CD4-positive, alpha-beta T cell treated with Interleukin-10 for 1 hour (primary cell): Measurements from ENCODE around the gene LTBP2.

Source experiments
- DNase-seq: peaks from one replicate; pipeline ENCODE4 v3.0.0-alpha.2; 2020

LTBP2 gene

DNA sequence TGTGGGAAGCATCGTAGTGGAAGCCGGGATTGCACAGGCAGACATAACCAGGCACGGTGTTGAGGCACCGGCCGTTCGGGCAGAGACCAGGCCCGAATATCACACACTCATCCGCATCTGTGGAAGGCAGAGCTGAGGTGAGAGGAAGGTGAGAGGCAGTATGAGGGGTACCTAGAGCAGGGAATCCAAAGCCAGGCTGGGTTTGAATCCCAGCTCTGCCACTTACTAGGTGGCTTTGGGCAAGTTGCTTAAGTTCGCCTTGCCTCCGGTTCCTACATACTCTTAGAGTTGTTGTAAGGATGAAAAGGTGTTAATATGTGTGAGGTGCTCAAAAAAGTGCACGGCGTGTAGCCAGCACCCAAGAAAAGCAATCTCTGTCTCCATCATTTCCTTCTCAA is 108.1 kb downstream of the LTBP2 start:
- no peak for DNase-seq

- DNase-seq = no peak
Observed at GRCh38 chr14:74503291-74503937, 108.6 kb downstream of the LTBP2 start.

- DNase-seq = no peak
Observed at GRCh38 chr14:74502236-74503019, 109.6 kb downstream of the LTBP2 start.

- DNase-seq = no peak
Observed at GRCh38 chr14:74501691-74502090, 110.3 kb downstream of the LTBP2 start.

GRCh38 chr14:74501135-74501614 is 110.9 kb downstream of the LTBP2 start:
- no peak for DNase-seq

DNA sequence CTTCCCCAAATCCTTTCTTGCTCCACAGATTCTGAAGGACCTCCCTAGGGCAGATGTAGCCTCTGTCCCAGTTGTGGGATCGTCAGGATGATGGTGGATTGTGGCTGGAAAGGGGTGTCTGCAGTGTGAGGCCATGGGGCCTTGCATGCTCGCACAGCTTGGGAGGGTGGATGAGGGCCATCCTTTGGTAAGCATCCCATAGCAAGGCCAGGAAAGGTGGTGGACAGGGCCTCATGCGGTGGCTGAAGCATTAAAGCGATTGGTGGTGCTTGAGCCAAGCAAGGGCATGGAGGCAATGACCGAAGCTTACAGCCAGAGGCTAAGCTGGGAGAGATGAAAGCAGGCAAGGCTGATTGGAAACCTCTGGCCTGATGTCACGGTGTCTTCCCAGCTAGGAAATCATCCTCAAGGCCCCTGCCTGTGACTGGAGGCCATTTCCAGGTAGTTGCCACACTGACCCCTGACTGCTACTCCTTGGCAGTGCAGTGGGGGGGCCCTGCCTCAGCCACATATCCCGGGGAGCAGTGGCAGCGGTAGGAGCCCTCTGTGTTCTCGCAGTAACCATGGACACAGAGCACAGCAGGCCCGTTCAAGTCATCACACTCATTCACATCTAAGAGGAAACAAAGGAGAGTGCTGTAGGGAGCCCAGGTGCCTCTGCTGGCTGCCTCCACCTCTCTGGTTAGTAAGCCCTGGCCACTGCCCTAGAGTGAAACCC is 111.5 kb downstream of the LTBP2 start:
- no peak for DNase-seq

DNA sequence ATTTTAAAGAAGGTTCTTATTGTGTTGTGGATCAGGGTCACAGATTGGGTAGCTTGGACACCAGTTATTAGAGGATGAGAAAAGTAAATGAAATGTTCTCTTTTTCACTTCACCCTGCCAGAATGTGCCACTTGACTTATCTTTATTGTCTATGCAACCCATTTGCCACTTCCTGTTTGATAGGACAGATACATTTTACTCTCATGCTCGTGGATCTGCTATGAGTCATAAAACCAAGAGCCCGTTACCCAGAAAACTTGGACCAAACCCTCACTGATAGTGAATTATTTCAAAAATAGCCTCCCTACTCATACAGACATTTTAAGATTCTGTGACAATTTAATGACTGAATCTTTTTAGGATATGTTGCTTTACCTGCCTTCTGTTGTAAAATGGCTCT is 116.7 kb downstream of the LTBP2 start:
- DNase-seq = peak; percentile 57

DNA sequence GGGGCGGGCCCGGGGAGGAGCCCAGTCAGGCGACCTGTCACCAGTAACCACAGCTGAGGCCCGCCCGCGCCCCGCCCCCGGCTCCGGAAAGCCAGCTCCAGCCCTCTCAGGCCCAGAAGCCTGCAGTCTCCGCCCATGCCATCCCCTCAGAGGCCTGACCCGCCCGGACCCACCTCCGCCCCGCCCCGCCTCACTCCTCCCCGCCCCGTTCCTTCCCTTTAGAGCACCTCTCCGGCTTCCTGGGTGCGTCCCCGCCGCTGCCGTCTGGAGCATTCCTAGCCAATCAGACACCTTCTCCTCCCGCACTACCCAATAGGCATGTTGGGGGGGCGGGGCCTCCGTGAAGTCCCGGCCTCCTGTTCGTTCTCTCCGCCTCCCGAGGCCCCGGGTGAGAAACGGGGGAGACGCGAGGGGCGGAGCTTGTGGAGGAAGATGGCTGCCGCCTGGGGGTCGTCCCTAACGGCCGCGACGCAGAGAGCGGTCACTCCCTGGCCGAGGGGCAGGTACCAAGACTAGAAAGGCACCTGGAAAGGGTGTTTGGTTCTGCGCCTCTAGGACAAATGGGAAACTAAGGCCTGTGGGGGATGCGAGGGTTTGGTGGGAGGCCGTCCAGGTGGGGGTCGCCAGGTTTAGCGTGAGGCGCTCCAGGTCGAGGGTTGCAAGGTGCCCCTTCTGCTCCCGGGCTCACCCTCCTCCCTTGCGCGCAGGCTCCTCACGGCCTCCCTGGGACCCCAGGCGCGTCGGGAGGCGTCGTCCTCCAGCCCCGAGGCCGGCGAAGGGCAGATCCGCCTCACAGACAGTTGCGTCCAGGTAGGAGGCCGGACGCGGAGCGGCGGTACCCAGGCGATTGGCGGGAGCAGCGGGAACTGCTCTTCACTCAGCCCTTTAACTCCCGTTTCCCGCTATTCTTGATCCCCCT is 118.4 kb downstream of the LTBP2 start, which contains the start of gene ISCA2:
TSS of gene ISCA2 (plus strand) at position 423 of the 919 bp plus-strand sequence. CDS start at position 433, 10 bp downstream.
- DNase-seq = peak; percentile 99

DNA sequence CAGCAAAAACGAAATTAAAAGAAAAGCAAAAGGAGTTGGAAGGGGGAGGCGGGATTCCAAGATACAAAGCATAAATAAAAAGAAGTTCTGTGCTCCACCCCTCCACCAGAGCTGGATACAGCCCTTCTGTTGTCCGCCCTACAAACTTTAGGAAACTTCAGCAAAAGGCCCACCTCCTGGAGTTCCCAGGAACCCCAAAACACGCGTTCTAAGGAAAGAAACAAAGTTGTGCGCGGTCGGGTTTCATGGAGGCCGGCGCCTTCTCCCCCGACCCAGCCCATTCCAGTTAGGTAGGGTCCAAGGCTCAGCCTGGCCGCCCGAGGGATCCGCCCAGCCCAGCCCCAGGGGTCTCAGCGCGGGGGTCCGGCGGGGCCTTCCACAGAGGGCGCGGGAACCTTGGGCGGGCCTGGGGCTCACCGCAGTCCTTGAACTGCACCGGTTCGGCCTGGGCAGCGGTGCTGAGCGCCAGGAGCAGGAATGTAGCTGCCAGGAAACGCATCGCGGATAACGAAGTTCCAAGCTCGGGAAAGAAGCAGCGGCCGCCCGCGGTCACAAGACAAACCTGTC is 119.2 kb downstream of the LTBP2 start, which contains the start of gene NPC2:
TSS of gene NPC2 (minus strand) at position 530 of the 567 bp plus-strand sequence. CDS start at position 499, 31 bp downstream.
- DNase-seq = no peak

GRCh38 chr14:74491956-74492775 is 119.9 kb downstream of the LTBP2 start:
- peak; percentile 24 for DNase-seq

- no peak for DNase-seq
Observed at GRCh38 chr14:74490486-74490885, 121.6 kb downstream of the LTBP2 start.

- DNase-seq = no peak
Observed at GRCh38 chr14:74488786-74489397, 123.1 kb downstream of the LTBP2 start.

- DNase-seq = no peak
Observed at GRCh38 chr14:74486164-74486563, 125.9 kb downstream of the LTBP2 start.

- no peak for DNase-seq
Observed at GRCh38 chr14:74483321-74483720, 128.7 kb downstream of the LTBP2 start.

GRCh38 chr14:74482571-74482970 is 129.5 kb downstream of the LTBP2 start:
- no peak for DNase-seq

- no peak for DNase-seq
Observed at GRCh38 chr14:74480046-74480445, 132.0 kb downstream of the LTBP2 start.

- DNase-seq = no peak
Observed at GRCh38 chr14:74478996-74479635, 132.9 kb downstream of the LTBP2 start.

DNA sequence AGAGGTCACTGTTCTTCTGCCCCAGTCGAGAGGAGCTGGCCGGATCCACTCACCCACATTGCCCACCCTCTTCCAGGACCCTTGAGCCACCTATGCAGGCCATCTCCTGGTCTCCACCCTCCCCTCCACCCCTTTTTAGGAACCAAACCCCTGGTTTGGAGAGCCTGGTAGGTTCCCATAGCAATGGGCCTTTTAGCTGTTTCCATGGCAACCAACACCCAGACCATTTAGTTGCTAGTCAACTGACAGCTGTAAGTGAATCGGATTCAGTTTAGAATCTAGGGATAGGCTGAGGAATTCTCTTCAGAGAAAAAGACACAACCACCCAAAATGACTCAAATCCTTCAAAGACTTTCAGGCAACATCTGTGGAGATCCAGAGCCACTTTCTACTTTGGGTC is 135.4 kb downstream of the LTBP2 start:
- DNase-seq = no peak

DNA sequence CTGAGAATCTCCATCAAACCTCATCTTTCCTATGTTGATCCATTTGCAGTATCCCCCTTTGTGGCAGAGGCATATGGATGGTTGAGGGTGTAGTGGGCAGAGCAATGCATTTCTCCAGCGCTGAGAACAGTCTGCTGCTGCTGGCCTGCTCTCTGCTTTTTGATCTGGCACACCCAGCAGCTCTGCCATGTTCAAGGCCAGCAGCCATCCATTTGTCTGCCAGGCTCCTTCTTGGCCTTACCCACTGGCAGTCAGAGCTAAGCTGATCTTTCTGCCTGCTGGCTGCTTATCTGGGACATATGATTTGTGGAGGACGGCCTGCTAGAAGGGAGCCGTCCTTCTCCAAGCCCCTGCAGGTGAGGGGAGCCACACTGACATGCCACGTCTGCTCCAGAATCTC is 135.9 kb downstream of the LTBP2 start:
- DNase-seq = no peak

GRCh38 chr14:74475678-74476077 is 136.4 kb downstream of the LTBP2 start:
- no peak for DNase-seq
